ENCODE measurements around the gene HAL.

Gene HAL

GRCh38 chr12:96028538-96028937, 32.4 kb upstream of the HAL start:
- ATAC-seq (ENCODE audit: insufficient read depth, low read depth): no peak

GRCh38 chr12:96026331-96026730, 30.2 kb upstream of the HAL start:
- DNase-seq (no peak), ATAC-seq (ENCODE audit: insufficient read depth, low read depth) (no peak)
- H3K36me3 ChIP-seq (ENCODE audit: insufficient read depth, low read length): peaks cover 53% of the 10 kb centered on the region

More at GRCh38 chr12:96028538-96028937, 32.4 kb upstream of the HAL start:
- H3K27me3 ChIP-seq (ENCODE audit: insufficient read depth, low read length, poor library complexity): no peaks in the 10 kb centered on the region
- no peak overlapping the region for H3K4me2 ChIP-seq (ENCODE audit: insufficient read depth, low read length)
- DNase-seq: no peak
- H3K4me3 ChIP-seq (ENCODE audit: low read depth in 1 of 2, low read length in 2 of 2): no peak overlapping the region
- no peak for TF ChIP-seq CTCF (IDR thresholded peaks at IDR 0.05; ENCODE audit: borderline replicate concordance, extremely low read depth, low read length, poor library complexity, severe bottlenecking)
- no peak for TF ChIP-seq EZH2 (IDR thresholded peaks at IDR 0.05; ENCODE audit: borderline replicate concordance, low read depth, low read length, severe bottlenecking)
- no peaks in the 10 kb centered on the region for H3K9me3 ChIP-seq (ENCODE audit: insufficient read depth, low read length, severe bottlenecking)
- H3K9ac ChIP-seq (ENCODE audit: low read depth, low read length): no peak overlapping the region
- 0 out of 2 replicates have a peak, but pooled peaks cover 2% of the 10 kb centered on the region for H3K79me2 ChIP-seq (ENCODE audit: insufficient read depth, low read length)
- peaks cover 33% of the 10 kb centered on the region for H3K36me3 ChIP-seq (ENCODE audit: insufficient read depth, low read length)
- no peaks in the 10 kb centered on the region for H4K20me1 ChIP-seq (ENCODE audit: insufficient read depth, low read length)
- H3K4me1 ChIP-seq (ENCODE audit: insufficient read depth, low read length): peaks cover 3% of the 10 kb centered on the region; the same call in 1 of the 2 replicates
- no peak overlapping the region for H2AFZ ChIP-seq (ENCODE audit: low read depth, low read length)
- no peak overlapping the region for H3K27ac ChIP-seq (ENCODE audit: low read length)

GRCh38 chr12:96025518-96025917, 29.4 kb upstream of the HAL start:
- no peak for TF ChIP-seq CTCF (IDR thresholded peaks at IDR 0.05; ENCODE audit: borderline replicate concordance, extremely low read depth, low read length, poor library complexity, severe bottlenecking)
- no peak for TF ChIP-seq EZH2 (IDR thresholded peaks at IDR 0.05; ENCODE audit: borderline replicate concordance, low read depth, low read length, severe bottlenecking)
- Histone ChIP-seq H4K20me1 (ENCODE audit: insufficient read depth, low read length) (no peaks in the 10 kb centered on the region), H2AFZ (ENCODE audit: low read depth, low read length) (no peak overlapping the region), H3K9ac (ENCODE audit: low read depth, low read length) (no peak overlapping the region), H3K27ac (ENCODE audit: low read length) (no peak overlapping the region), H3K36me3 (ENCODE audit: insufficient read depth, low read length) (peaks cover 58% of the 10 kb centered on the region), H3K4me2 (ENCODE audit: insufficient read depth, low read length) (no peak overlapping the region), H3K79me2 (ENCODE audit: insufficient read depth, low read length) (no peaks in the 10 kb centered on the region), H3K9me3 (ENCODE audit: insufficient read depth, low read length, severe bottlenecking) (no peaks in the 10 kb centered on the region), H3K27me3 (ENCODE audit: insufficient read depth, low read length, poor library complexity) (no peaks in the 10 kb centered on the region), H3K4me1 (ENCODE audit: insufficient read depth, low read length) (no peaks in the 10 kb centered on the region), H3K4me3 (ENCODE audit: low read depth in 1 of 2, low read length in 2 of 2) (no peak overlapping the region)
- DNase-seq (no peak), ATAC-seq (ENCODE audit: insufficient read depth, low read depth) (no peak)

More at GRCh38 chr12:96026331-96026730, 30.2 kb upstream of the HAL start:
- Histone ChIP-seq H3K9me3 (ENCODE audit: insufficient read depth, low read length, severe bottlenecking) (no peaks in the 10 kb centered on the region), H3K27me3 (ENCODE audit: insufficient read depth, low read length, poor library complexity) (no peaks in the 10 kb centered on the region), H4K20me1 (ENCODE audit: insufficient read depth, low read length) (no peaks in the 10 kb centered on the region), H3K4me1 (ENCODE audit: insufficient read depth, low read length) (no peaks in the 10 kb centered on the region), H2AFZ (ENCODE audit: low read depth, low read length) (no peak overlapping the region), H3K4me3 (ENCODE audit: low read depth in 1 of 2, low read length in 2 of 2) (no peak overlapping the region), H3K27ac (ENCODE audit: low read length) (no peak overlapping the region), H3K79me2 (ENCODE audit: insufficient read depth, low read length) (no peaks in the 10 kb centered on the region), H3K9ac (ENCODE audit: low read depth, low read length) (no peak overlapping the region), H3K4me2 (ENCODE audit: insufficient read depth, low read length) (no peak overlapping the region)
- TF ChIP-seq CTCF (IDR thresholded peaks at IDR 0.05; ENCODE audit: borderline replicate concordance, extremely low read depth, low read length, poor library complexity, severe bottlenecking): no peak
- TF ChIP-seq EZH2 (IDR thresholded peaks at IDR 0.05; ENCODE audit: borderline replicate concordance, low read depth, low read length, severe bottlenecking): no peak

Measured in DND-41 (cell line).